ENCODE results near the gene GDF9. TPM values are rescaled to one million over a fixed set of nuclear protein-coding genes. Genes with fewer than 3 reads are reported as not detected.

GDF9 gene
- total RNA-seq, 1 donor from 2014 or later = 0.88 TPM

GRCh38 chr5:132877466-132877865, 11.2 kb upstream of the GDF9 start:
- no peak overlapping the region for H3K4me3 ChIP-seq (ENCODE audit: low read depth, low read length)
- DNase-seq (ENCODE audit: low read depth) = no peak
- TF ChIP-seq CTCF (IDR thresholded peaks at IDR 0.05; ENCODE audit: insufficient read depth, low read length, poor library complexity, severe bottlenecking) = no peak
- H3K36me3 ChIP-seq (ENCODE audit: control insufficient read depth, insufficient read depth, low read length) = peaks cover 3% of the 10 kb centered on the region
- H3K27me3 ChIP-seq (ENCODE audit: control insufficient read depth, insufficient read depth, low read length) = no peaks in the 10 kb centered on the region

GRCh38 chr5:132876020-132876759, 9.9 kb upstream of the GDF9 start:
- Histone ChIP-seq H3K27me3 (ENCODE audit: control insufficient read depth, insufficient read depth, low read length) (no peaks in the 10 kb centered on the region), H3K4me3 (ENCODE audit: low read depth, low read length) (no peak overlapping the region), H3K36me3 (ENCODE audit: control insufficient read depth, insufficient read depth, low read length) (peaks cover 3% of the 10 kb centered on the region)
- no peak for TF ChIP-seq CTCF (IDR thresholded peaks at IDR 0.05; ENCODE audit: insufficient read depth, low read length, poor library complexity, severe bottlenecking)
- no peak for DNase-seq (ENCODE audit: low read depth)

GRCh38 chr5:132873930-132874271, 7.6 kb upstream of the GDF9 start:
- Histone ChIP-seq H3K27me3 (ENCODE audit: control insufficient read depth, insufficient read depth, low read length) (no peaks in the 10 kb centered on the region), H3K36me3 (ENCODE audit: control insufficient read depth, insufficient read depth, low read length) (peaks cover 3% of the 10 kb centered on the region), H3K4me3 (ENCODE audit: low read depth, low read length) (no peak overlapping the region)
- DNase-seq (ENCODE audit: low read depth) = no peak
- TF ChIP-seq CTCF (IDR thresholded peaks at IDR 0.05; ENCODE audit: insufficient read depth, low read length, poor library complexity, severe bottlenecking) = no peak

DNA sequence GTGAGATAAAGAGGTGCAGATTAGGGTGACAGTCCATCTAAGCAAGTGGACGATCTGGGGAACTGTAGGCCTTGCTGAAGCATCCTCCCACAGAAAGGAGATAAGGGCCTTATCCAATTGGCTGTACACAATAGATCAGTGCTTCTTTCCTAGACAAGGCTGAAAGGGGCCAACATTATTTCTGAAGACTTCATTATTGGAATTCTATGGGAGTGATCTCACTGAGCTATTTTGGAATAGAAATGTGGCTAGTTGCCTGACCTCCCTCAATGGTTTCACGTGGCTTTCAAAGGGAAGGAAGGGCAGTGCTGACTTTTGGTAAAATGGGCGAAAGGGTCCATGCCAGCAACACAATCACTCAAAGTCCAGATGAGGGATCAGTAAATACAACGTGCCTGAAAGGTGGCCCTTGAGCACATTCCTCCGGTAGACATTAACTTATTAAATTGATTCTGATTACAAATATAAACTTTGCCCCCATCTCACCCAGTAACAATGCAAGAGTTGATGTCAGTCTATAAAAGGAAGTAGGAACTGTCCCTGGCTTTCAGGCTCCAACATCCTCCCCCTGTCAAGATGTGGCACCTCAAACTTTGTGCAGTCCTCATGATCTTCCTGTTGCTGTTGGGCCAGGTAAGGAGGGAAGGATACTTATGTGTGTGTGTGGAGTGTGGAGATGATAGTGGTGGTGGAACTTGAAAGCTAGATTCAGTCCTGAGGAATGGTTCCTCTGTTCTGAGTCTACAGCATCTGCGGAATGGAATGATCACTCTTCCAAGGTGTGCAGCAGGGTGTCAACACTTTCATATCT, 7.1 kb upstream of the GDF9 start, which contains the start of gene LEAP2:
TSS of gene LEAP2 (plus strand) at position 550 of the 811 bp plus-strand sequence. CDS start at position 577, 27 bp downstream.
- Histone ChIP-seq H3K27me3 (ENCODE audit: control insufficient read depth, insufficient read depth, low read length) (no peaks in the 10 kb centered on the region), H3K4me3 (ENCODE audit: low read depth, low read length) (no peak within 1 kb of the TSS), H3K36me3 (ENCODE audit: control insufficient read depth, insufficient read depth, low read length) (peaks cover 3% of the 10 kb centered on the region)
- TF ChIP-seq CTCF (IDR thresholded peaks at IDR 0.05; ENCODE audit: insufficient read depth, low read length, poor library complexity, severe bottlenecking) = no peak
- no peak for DNase-seq (ENCODE audit: low read depth)

DNA sequence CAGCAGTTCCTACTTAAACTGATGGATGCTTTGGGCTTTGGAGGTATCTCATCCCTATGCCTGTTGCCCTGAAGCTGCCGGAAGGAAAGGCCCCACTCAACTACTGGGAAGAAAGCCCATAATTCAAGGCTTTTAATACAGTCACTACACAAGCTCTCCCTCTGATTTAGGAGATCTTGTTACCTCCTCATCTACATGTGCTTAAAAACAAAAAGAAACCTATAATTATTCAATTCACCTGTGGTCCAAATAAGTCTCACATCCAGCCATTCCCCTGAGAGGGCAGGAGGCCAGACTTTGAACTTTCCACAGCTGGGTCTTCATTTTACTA, 6.5 kb upstream of the GDF9 start:
- Histone ChIP-seq H3K36me3 (ENCODE audit: control insufficient read depth, insufficient read depth, low read length) (peaks cover 3% of the 10 kb centered on the region), H3K27me3 (ENCODE audit: control insufficient read depth, insufficient read depth, low read length) (no peaks in the 10 kb centered on the region), H3K4me3 (ENCODE audit: low read depth, low read length) (no peak overlapping the region)
- no peak for TF ChIP-seq CTCF (IDR thresholded peaks at IDR 0.05; ENCODE audit: insufficient read depth, low read length, poor library complexity, severe bottlenecking)
- no peak for DNase-seq (ENCODE audit: low read depth)
